OCI-LY1 (cell line): ENCODE measurements around the gene HEXD.

ENCODE experiments used
- H2AFZ ChIP-seq: fragments of 200-600 bp; sonication (generic), shearing (Covaris generic); 2 replicates; pipeline ENCODE4 v1.6.0; 2014; ENCODE audit warnings: antibody characterized with exemption, mild to moderate bottlenecking, low read length
- H3F3A ChIP-seq: fragments of 200-600 bp; sonication (generic), shearing (Covaris generic); 2 replicates; pipeline ENCODE4 v1.6.0; 2014; ENCODE audit warnings: mild to moderate bottlenecking, antibody characterized with exemption, low read length, moderate library complexity; ENCODE audit not compliant: insufficient read depth
- H3K27ac ChIP-seq: fragments of 200-600 bp; sonication (generic); 2 replicates; pipeline ENCODE4 v1.5.1; 2014; ENCODE audit warnings: low read length, mixed run types, mild to moderate bottlenecking, low read depth; ENCODE audit not compliant: poor library complexity, severe bottlenecking
- H3K27me3 ChIP-seq: fragments of 200-600 bp; sonication (generic); 2 replicates; pipeline ENCODE4 v1.6.0; 2014; ENCODE audit warnings: antibody characterized with exemption, mild to moderate bottlenecking, low read length, moderate library complexity; ENCODE audit not compliant: insufficient read depth
- H3K36me3 ChIP-seq: fragments of 200-600 bp; sonication (generic); 2 replicates; pipeline ENCODE4 v1.6.1; 2014; ENCODE audit warnings: mild to moderate bottlenecking, antibody characterized with exemption, low read length, moderate library complexity, mixed read lengths; ENCODE audit not compliant: insufficient read depth
- H3K4me1 ChIP-seq: fragments of 200-600 bp; sonication (generic); 2 replicates; pipeline ENCODE4 v1.5.1; 2014; ENCODE audit warnings: mild to moderate bottlenecking, low read length, moderate library complexity; ENCODE audit not compliant: insufficient read depth, severe bottlenecking
- H3K4me2 ChIP-seq: fragments of 200-600 bp; sonication (generic), shearing (Covaris generic); 2 replicates; pipeline ENCODE4 v1.6.1; 2014; ENCODE audit warnings: low read length
- H3K4me3 ChIP-seq: fragments of 200-600 bp; sonication (generic); 2 replicates; pipeline ENCODE4 v1.5.1; 2014; ENCODE audit warnings: low read length, low read depth, mild to moderate bottlenecking, mixed read lengths; ENCODE audit not compliant: poor library complexity, severe bottlenecking
- H3K79me2 ChIP-seq: fragments of 200-600 bp; shearing (Covaris generic); 2 replicates; pipeline ENCODE4 v1.6.1; 2016; ENCODE audit warnings: mixed run types, low read length, mixed read lengths; ENCODE audit not compliant: insufficient read depth
- H3K9ac ChIP-seq: fragments of 200-600 bp; sonication (generic), shearing (Covaris generic); 2 replicates; pipeline ENCODE4 v1.6.1; 2014; ENCODE audit warnings: mild to moderate bottlenecking, low read length, mixed read lengths
- H3K9me2 ChIP-seq: fragments of 200-600 bp; sonication (generic), shearing (Covaris generic); 2 replicates; pipeline ENCODE4 v1.6.1; 2014; ENCODE audit warnings: low read depth, mild to moderate bottlenecking, low read length, mixed read lengths
- H3K9me3 ChIP-seq: fragments of 200-600 bp; shearing (Covaris generic); 2 replicates; pipeline ENCODE4 v1.6.1; 2014; ENCODE audit warnings: low read length, mixed read lengths
- H4K20me1 ChIP-seq: fragments of 200-600 bp; sonication (generic), shearing (Covaris generic); 2 replicates; pipeline ENCODE4 v1.6.0; 2016; ENCODE audit warnings: mild to moderate bottlenecking, low read length; ENCODE audit not compliant: insufficient read depth
- EZH2 ChIP-seq: fragments of 200-600 bp; sonication (generic), shearing (Covaris generic); IDR thresholded peaks from 2 replicates; pipeline ENCODE4 v1.8.0; 2017; ENCODE audit warnings: borderline replicate concordance, mixed run types, mild to moderate bottlenecking, antibody characterized with exemption, low read length, moderate library complexity, mixed read lengths
- TF ChIP-seq, protein P1 (sequence below): fragments of 200-600 bp; sonication (generic), shearing (Covaris generic); IDR thresholded peaks from 2 replicates; pipeline ENCODE4 v1.5.1; 2017; ENCODE audit warnings: mild to moderate bottlenecking, antibody characterized with exemption, low read length, moderate library complexity, mixed read lengths

HEXD gene

DNA sequence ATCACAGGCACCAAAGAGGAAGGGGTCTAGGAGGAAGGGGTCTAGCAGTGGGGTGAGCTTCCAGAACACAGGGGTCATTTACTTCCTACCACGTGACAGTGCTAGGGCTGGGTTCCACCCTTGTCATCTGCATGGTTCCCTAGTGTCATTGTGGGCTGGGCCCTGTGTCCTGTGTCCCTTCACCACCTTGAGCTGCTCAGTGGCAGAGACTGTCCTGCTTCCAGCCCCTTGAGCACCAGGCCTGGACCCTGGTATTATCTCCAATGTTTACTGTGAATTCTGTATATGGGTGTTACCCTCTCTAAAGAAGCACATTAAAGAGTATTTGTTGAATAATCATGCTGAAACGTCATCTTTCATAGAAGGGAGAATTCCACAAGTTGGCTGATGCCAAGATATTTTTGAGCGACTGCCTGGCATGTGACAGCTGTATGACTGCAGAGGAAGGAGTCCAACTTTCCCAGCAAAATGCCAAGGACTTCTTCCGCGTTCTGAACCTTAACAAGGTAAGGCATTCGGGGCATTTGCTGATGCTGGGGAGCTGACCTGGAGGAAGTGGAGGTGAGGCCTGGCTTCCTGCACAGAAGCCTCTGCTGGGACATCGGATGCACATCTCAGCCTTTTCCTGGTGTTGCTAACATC lies 45.9 kb downstream of the HEXD start:
- Histone ChIP-seq H3K36me3 (peaks cover 90% of the 10 kb centered on the region), H3K4me3 (no peak overlapping the region), H3K9ac (no peak overlapping the region), H3K9me3 (no peaks in the 10 kb centered on the region), H3K9me2 (no peaks in the 10 kb centered on the region), H3K4me2 (no peak overlapping the region), H3K27ac (no peak overlapping the region), H3F3A (no peaks in the 10 kb centered on the region), H4K20me1 (no peaks in the 10 kb centered on the region), H2AFZ (no peak overlapping the region), H3K4me1 (peaks cover 8% of the 10 kb centered on the region), H3K79me2 (no peaks in the 10 kb centered on the region), H3K27me3 (no peaks in the 10 kb centered on the region)
- TF ChIP-seq EZH2 = no peak
- TF ChIP-seq, protein P1, sequence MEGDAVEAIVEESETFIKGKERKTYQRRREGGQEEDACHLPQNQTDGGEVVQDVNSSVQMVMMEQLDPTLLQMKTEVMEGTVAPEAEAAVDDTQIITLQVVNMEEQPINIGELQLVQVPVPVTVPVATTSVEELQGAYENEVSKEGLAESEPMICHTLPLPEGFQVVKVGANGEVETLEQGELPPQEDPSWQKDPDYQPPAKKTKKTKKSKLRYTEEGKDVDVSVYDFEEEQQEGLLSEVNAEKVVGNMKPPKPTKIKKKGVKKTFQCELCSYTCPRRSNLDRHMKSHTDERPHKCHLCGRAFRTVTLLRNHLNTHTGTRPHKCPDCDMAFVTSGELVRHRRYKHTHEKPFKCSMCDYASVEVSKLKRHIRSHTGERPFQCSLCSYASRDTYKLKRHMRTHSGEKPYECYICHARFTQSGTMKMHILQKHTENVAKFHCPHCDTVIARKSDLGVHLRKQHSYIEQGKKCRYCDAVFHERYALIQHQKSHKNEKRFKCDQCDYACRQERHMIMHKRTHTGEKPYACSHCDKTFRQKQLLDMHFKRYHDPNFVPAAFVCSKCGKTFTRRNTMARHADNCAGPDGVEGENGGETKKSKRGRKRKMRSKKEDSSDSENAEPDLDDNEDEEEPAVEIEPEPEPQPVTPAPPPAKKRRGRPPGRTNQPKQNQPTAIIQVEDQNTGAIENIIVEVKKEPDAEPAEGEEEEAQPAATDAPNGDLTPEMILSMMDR = no peak

DNA sequence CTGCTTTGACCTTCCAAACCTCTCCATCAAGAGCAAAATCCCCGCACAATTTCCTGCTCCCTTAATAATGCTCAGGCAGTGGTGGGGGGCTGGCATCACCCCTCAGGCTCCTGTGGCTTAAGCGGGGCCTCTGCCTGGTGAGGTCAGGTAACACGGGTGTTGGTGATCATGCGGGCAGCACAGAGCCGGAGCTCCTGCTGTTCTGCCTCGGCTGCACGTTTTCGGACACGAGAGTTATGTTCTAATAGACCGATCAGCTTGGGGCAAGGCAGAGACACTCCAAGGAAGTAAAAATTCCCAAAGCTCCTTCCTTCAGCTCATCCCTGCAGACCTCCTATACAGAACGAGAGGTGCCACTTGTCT lies 46.4 kb downstream of the HEXD start:
- peaks cover 95% of the 10 kb centered on the region for H3K36me3 ChIP-seq
- no peak overlapping the region for H3K9ac ChIP-seq
- H3K4me2 ChIP-seq = no peak overlapping the region
- no peaks in the 10 kb centered on the region for H4K20me1 ChIP-seq
- no peak overlapping the region for H2AFZ ChIP-seq
- H3K27ac ChIP-seq = no peak overlapping the region
- H3K4me1 ChIP-seq = peaks cover 3% of the 10 kb centered on the region
- H3K27me3 ChIP-seq = no peaks in the 10 kb centered on the region
- H3K79me2 ChIP-seq = no peaks in the 10 kb centered on the region
- no peak for TF ChIP-seq EZH2
- TF ChIP-seq, protein P1 = no peak
- no peak overlapping the region for H3K4me3 ChIP-seq
- no peaks in the 10 kb centered on the region for H3K9me2 ChIP-seq
- H3F3A ChIP-seq = no peaks in the 10 kb centered on the region
- H3K9me3 ChIP-seq = no peaks in the 10 kb centered on the region

DNA sequence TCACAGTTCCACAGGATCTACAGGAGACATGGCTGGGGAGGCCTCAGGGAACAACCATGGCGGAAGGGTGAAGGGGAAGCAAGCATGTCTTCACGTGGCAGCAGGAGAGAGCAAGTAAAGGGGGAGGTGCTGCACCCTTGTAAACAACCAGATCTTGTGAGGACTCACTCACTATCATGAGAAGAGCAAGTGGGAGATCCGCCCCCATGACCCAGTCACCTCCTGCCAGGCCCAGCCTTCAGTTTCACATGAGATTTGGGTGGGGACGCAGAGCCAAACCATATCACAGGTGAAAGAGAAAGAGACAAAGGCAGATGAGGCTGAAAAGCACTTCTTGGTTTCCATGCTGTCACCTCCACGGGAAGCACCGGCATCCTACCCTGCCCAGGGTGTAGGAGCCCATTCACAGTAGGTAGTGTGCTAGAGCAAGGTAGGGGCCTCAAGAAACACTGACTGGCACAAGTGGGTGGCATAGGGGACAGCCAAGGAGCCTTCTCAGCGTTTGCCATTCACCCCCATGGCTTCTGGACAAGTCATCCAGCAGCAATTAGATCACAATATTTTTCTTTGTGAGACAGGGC lies 47.0 kb downstream of the HEXD start:
- Histone ChIP-seq H3K9me2 (no peaks in the 10 kb centered on the region), H3K27ac (no peak overlapping the region), H3K27me3 (no peaks in the 10 kb centered on the region), H3K4me3 (no peak overlapping the region), H3K9ac (no peak overlapping the region), H3K9me3 (no peaks in the 10 kb centered on the region), H3K79me2 (no peaks in the 10 kb centered on the region), H4K20me1 (no peaks in the 10 kb centered on the region), H2AFZ (no peak overlapping the region), H3K36me3 (peaks cover 97% of the 10 kb centered on the region), H3F3A (no peaks in the 10 kb centered on the region), H3K4me1 (no peaks in the 10 kb centered on the region), H3K4me2 (no peak overlapping the region)
- TF ChIP-seq, protein P1 = no peak
- TF ChIP-seq EZH2 = no peak
